CD4-positive, alpha-beta T cell (primary cell): ENCODE data around the gene TMEM170B. TPM values are rescaled to one million over a fixed set of nuclear protein-coding genes. Genes with fewer than 3 reads are reported as not detected.
A peak's percentile ranks its signal among the peaks of the same experiment; 100 is the strongest.

Source experiments
- ATAC-seq: fragments of 200-7000 bp; cut with Tn5 transposase; one replicate; pipeline ENCODE4 v1.10.0; 2022; ENCODE audit warnings: mild to moderate bottlenecking; ENCODE audit not compliant: poor library complexity
- CTCF ChIA-PET: fragments of 350-600 bp; sonication (Branson Sonifier 250); formaldehyde crosslinking; loops from one replicate; lab custom pipeline; 2021; ENCODE audit warnings: antibody characterized with exemption, inconsistent platforms; lab: Charles Lee
- POLR2A ChIA-PET: fragments of 350-600 bp; sonication (Branson Sonifier 250); formaldehyde crosslinking; loops from one replicate; lab custom pipeline; 2021; ENCODE audit warnings: antibody characterized with exemption, inconsistent platforms; lab: Charles Lee
- DNase-seq, 14 experiments: peaks; one replicate each; pipeline ENCODE4 v3.0.0-alpha.2; 2013 to 2020; ENCODE audit warnings: mixed read lengths in 2 of 14
- H3K27ac ChIP-seq, 2 donors: one replicate each; pipeline versions ENCODE4 v1.5.1 to v1.7.0; 2013; ENCODE audit warnings: low read length in 2 of 2, low read depth in 1 of 2, mild to moderate bottlenecking in 1 of 2
- H3K27me3 ChIP-seq, 2 experiments: 1 replicate in 1 of 2; 2 replicates in 1 of 2; pipeline versions ENCODE4 v1.6.1 to v1.7.0; 2013; ENCODE audit warnings: low read length in 2 of 2, control low read depth in 1 of 2, mild to moderate bottlenecking in 1 of 2, moderate library complexity in 1 of 2; ENCODE audit not compliant: insufficient read depth in 2 of 2, control insufficient read depth in 1 of 2
- H3K36me3 ChIP-seq: one replicate; pipeline ENCODE4 v1.6.1; 2013; ENCODE audit warnings: low read length, control low read depth; ENCODE audit not compliant: insufficient read depth
- H3K4me1 ChIP-seq: one replicate; pipeline ENCODE4 v1.6.1; 2013; ENCODE audit warnings: low read length, control low read depth; ENCODE audit not compliant: insufficient read depth
- H3K4me3 ChIP-seq: one replicate; pipeline ENCODE4 v1.5.1; 2013; ENCODE audit warnings: mild to moderate bottlenecking, low read length, moderate library complexity
- H3K9me3 ChIP-seq, 2 experiments: 1 replicate in 1 of 2; 2 replicates in 1 of 2; pipeline versions ENCODE4 v1.6.1 to v1.7.0; 2013; ENCODE audit warnings: low read length in 2 of 2, mild to moderate bottlenecking in 2 of 2, control low read depth in 1 of 2, moderate library complexity in 1 of 2; ENCODE audit not compliant: control insufficient read depth in 1 of 2, insufficient read depth in 1 of 2
- H3K27ac Mint-ChIP-seq: one replicate; pipeline ENCODE4 v1.8.0; 2020; ENCODE audit warnings: mixed read lengths
- H3K27me3 Mint-ChIP-seq: one replicate; pipeline ENCODE4 v1.8.0; 2021; ENCODE audit warnings: mixed read lengths
- H3K36me3 Mint-ChIP-seq: one replicate; pipeline ENCODE4 v1.8.0; 2021; ENCODE audit warnings: low read depth, mixed read lengths
- H3K4me1 Mint-ChIP-seq: one replicate; pipeline ENCODE4 v1.8.0; 2021; ENCODE audit warnings: low read depth, mixed read lengths
- H3K4me3 Mint-ChIP-seq: one replicate; pipeline ENCODE4 v1.8.0; 2020; ENCODE audit warnings: mild to moderate bottlenecking, mixed read lengths
- H3K9me3 Mint-ChIP-seq: one replicate; pipeline ENCODE4 v1.8.0; 2020; ENCODE audit warnings: mixed read lengths
- CTCF ChIP-seq: fragments of 200-600 bp; IDR thresholded peaks from one replicate; pipeline ENCODE4 v1.8.0; 2022; ENCODE audit warnings: antibody characterized with exemption, mild to moderate bottlenecking
- intact Hi-C, 2 experiments: fragments of 100-400 bp; cut with DNase I in 1 of 2; cut with micrococcal nuclease in 1 of 2; formaldehyde crosslinking; loops; one replicate each; pipeline versions ENCODE4 v1.15.1 to v1.9.0; 2023 to 2025; cut with DNase I, micrococcal nuclease
- total RNA-seq, 174 experiments: library from RNA in 2 of 174; stranded (reverse) in 2 of 174; gene quantifications; one replicate each; pipeline ENCODE4 v1.2.3 and lab custom pipeline; 2021 to 2026

The TMEM170B gene
- total RNA-seq, 2 experiments from 2014 or later: 1.9 to 2.1 TPM

- Mint-ChIP-seq H3K4me1 (no peaks in the 10 kb centered on the region), H3K36me3 (peaks cover 10% of the 10 kb centered on the region), H3K27ac (no peak overlapping the region), H3K9me3 (no peaks in the 10 kb centered on the region), H3K4me3 (no peak overlapping the region), H3K27me3 (no peaks in the 10 kb centered on the region)
- ATAC-seq: no peak
- Histone ChIP-seq H3K27ac (no peak overlapping the region), H3K36me3 (no peaks in the 10 kb centered on the region), H3K4me3 (no peak overlapping the region), H3K9me3 (no peaks in the 10 kb centered on the region), H3K4me1 (no peaks in the 10 kb centered on the region), H3K27me3 (no peaks in the 10 kb centered on the region)
- ChIA-PET CTCF (interaction anchor here (0.9 kb wide), 1 partner anchor 12 kb away, joined by 3 read pairs; no protein-coding TSS in a partner anchor), POLR2A (no interaction called here)
- no peak for DNase-seq
- intact Hi-C loops: loop anchor here in 1 of 2 experiments (5.0 kb wide), 1 partner anchor 74 kb away; no protein-coding TSS in a partner anchor
- TF ChIP-seq CTCF: no peak
Observed at GRCh38 chr6:11571073-11571472, 33.5 kb downstream of the TMEM170B start.

- H3K36me3 Mint-ChIP-seq: peaks cover 3% of the 10 kb centered on the region
- ATAC-seq (peak; percentile 95), DNase-seq (peak in 13 of 14 experiments; percentile 7 to 76 (median 30))
- no peaks in the 10 kb centered on the region for H3K9me3 ChIP-seq
- H3K36me3 ChIP-seq: no peaks in the 10 kb centered on the region
- H3K27me3 ChIP-seq: no peaks in the 10 kb centered on the region
- no peak overlapping the region for H3K4me3 ChIP-seq
- intact Hi-C loops: loop anchor here (2.0 to 5.0 kb wide), 4 partner anchors 38 to 433 kb away; partner anchors contain the start of gene TMEM170B (in 1 of the 2)
- CTCF ChIA-PET: interaction anchor here (0.8 to 1.9 kb wide), 7 partner anchors 9 to 431 kb away, joined by 3 to 8 read pairs (median 7); no protein-coding TSS in a partner anchor
- H3K27me3 Mint-ChIP-seq: no peaks in the 10 kb centered on the region
- POLR2A ChIA-PET: no interaction called here
- no peak overlapping the region for H3K27ac ChIP-seq
- no peaks in the 10 kb centered on the region for H3K9me3 Mint-ChIP-seq
- no peaks in the 10 kb centered on the region for H3K4me1 ChIP-seq
- H3K4me1 Mint-ChIP-seq: no peaks in the 10 kb centered on the region
- TF ChIP-seq CTCF: peak; percentile 73
- H3K27ac Mint-ChIP-seq: no peak overlapping the region
- H3K4me3 Mint-ChIP-seq: no peak overlapping the region
Observed at GRCh38 chr6:11575408-11576033, 38.0 kb downstream of the TMEM170B start.

- H3K9me3 ChIP-seq: no peaks in the 10 kb centered on the region
- no peak overlapping the region for H3K4me3 ChIP-seq
- Mint-ChIP-seq H3K4me1 (no peaks in the 10 kb centered on the region), H3K27me3 (no peaks in the 10 kb centered on the region), H3K9me3 (no peaks in the 10 kb centered on the region), H3K4me3 (no peak overlapping the region), H3K27ac (no peak overlapping the region), H3K36me3 (no peaks in the 10 kb centered on the region)
- CTCF ChIA-PET: no interaction called here
- no peaks in the 10 kb centered on the region for H3K36me3 ChIP-seq
- intact Hi-C loops: no loop called here
- H3K27me3 ChIP-seq: no peaks in the 10 kb centered on the region
- POLR2A ChIA-PET: no interaction called here
- DNase-seq: no peak
- no peak overlapping the region for H3K27ac ChIP-seq
- H3K4me1 ChIP-seq: no peaks in the 10 kb centered on the region
- no peak for TF ChIP-seq CTCF
- no peak for ATAC-seq
Observed at GRCh38 chr6:11580686-11581405, 43.3 kb downstream of the TMEM170B start.
